ENCODE results near the gene TSKU.

DNA sequence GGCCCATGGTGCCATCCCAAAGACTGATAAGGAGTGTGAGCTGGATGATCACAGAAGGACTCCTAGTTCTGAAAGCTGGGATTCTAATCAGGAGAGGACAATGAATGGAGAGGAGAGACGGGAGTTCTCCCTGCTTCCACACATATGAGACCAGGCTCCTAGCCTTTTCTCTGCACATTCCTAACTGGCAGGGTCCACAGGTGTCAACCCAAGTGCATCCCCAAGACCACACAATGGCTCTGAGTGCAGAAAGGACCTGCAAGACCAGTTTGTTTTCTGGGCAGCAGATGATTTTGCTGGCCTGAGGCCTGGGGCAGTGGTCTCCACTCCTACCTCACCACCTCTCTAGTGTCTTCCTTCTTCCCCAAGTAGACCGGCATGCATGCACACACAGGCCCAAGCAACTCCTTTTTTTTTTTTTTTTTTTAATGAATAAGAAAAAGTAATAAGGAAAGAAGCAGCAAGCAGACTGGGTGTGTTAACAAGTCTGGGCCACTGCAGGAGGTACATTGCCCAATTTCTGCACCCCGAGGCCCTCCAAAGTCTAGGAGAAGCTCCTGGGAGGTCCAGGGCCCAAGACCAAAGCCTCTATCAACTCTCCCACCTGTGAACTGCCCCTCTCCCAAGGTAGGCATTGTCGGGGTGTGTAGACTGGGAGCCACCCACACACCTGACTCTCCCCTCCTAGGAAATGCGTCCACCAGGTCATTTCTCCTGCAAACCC lies 1.2 kb upstream of the TSKU start:
- no peak for TF ChIP-seq CTCF (IDR thresholded peaks at IDR 0.05; ENCODE audit: low read length)
- no peak for TF ChIP-seq EZH2 (optimal IDR thresholded peaks at IDR 0.05; ENCODE audit: low read depth, low read length)

All from MM.1S (cell line).